OCI-LY1 (cell line): ENCODE data around the gene CROCC.

Experiments used
- H2AFZ ChIP-seq: fragments of 200-600 bp; sonication (generic), shearing (Covaris generic); 2 replicates; pipeline ENCODE4 v1.6.0; 2014; ENCODE audit warnings: antibody characterized with exemption, mild to moderate bottlenecking, low read length
- H3F3A ChIP-seq: fragments of 200-600 bp; sonication (generic), shearing (Covaris generic); 2 replicates; pipeline ENCODE4 v1.6.0; 2014; ENCODE audit warnings: mild to moderate bottlenecking, antibody characterized with exemption, low read length, moderate library complexity; ENCODE audit not compliant: insufficient read depth
- H3K27ac ChIP-seq: fragments of 200-600 bp; sonication (generic); 2 replicates; pipeline ENCODE4 v1.5.1; 2014; ENCODE audit warnings: low read length, mixed run types, mild to moderate bottlenecking, low read depth; ENCODE audit not compliant: poor library complexity, severe bottlenecking
- H3K27me3 ChIP-seq: fragments of 200-600 bp; sonication (generic); 2 replicates; pipeline ENCODE4 v1.6.0; 2014; ENCODE audit warnings: antibody characterized with exemption, mild to moderate bottlenecking, low read length, moderate library complexity; ENCODE audit not compliant: insufficient read depth
- H3K36me3 ChIP-seq: fragments of 200-600 bp; sonication (generic); 2 replicates; pipeline ENCODE4 v1.6.1; 2014; ENCODE audit warnings: mild to moderate bottlenecking, antibody characterized with exemption, low read length, moderate library complexity, mixed read lengths; ENCODE audit not compliant: insufficient read depth
- H3K4me1 ChIP-seq: fragments of 200-600 bp; sonication (generic); 2 replicates; pipeline ENCODE4 v1.5.1; 2014; ENCODE audit warnings: mild to moderate bottlenecking, low read length, moderate library complexity; ENCODE audit not compliant: insufficient read depth, severe bottlenecking
- H3K4me2 ChIP-seq: fragments of 200-600 bp; sonication (generic), shearing (Covaris generic); 2 replicates; pipeline ENCODE4 v1.6.1; 2014; ENCODE audit warnings: low read length
- H3K4me3 ChIP-seq: fragments of 200-600 bp; sonication (generic); 2 replicates; pipeline ENCODE4 v1.5.1; 2014; ENCODE audit warnings: low read length, low read depth, mild to moderate bottlenecking, mixed read lengths; ENCODE audit not compliant: poor library complexity, severe bottlenecking
- H3K79me2 ChIP-seq: fragments of 200-600 bp; shearing (Covaris generic); 2 replicates; pipeline ENCODE4 v1.6.1; 2016; ENCODE audit warnings: mixed run types, low read length, mixed read lengths; ENCODE audit not compliant: insufficient read depth
- H3K9ac ChIP-seq: fragments of 200-600 bp; sonication (generic), shearing (Covaris generic); 2 replicates; pipeline ENCODE4 v1.6.1; 2014; ENCODE audit warnings: mild to moderate bottlenecking, low read length, mixed read lengths
- H3K9me2 ChIP-seq: fragments of 200-600 bp; sonication (generic), shearing (Covaris generic); 2 replicates; pipeline ENCODE4 v1.6.1; 2014; ENCODE audit warnings: low read depth, mild to moderate bottlenecking, low read length, mixed read lengths
- H3K9me3 ChIP-seq: fragments of 200-600 bp; shearing (Covaris generic); 2 replicates; pipeline ENCODE4 v1.6.1; 2014; ENCODE audit warnings: low read length, mixed read lengths
- H4K20me1 ChIP-seq: fragments of 200-600 bp; sonication (generic), shearing (Covaris generic); 2 replicates; pipeline ENCODE4 v1.6.0; 2016; ENCODE audit warnings: mild to moderate bottlenecking, low read length; ENCODE audit not compliant: insufficient read depth
- CTCF ChIP-seq: fragments of 200-600 bp; sonication (generic), shearing (Covaris generic); IDR thresholded peaks from 2 replicates; pipeline ENCODE4 v1.5.1; 2017; ENCODE audit warnings: mild to moderate bottlenecking, antibody characterized with exemption, low read length, moderate library complexity, mixed read lengths
- EZH2 ChIP-seq: fragments of 200-600 bp; sonication (generic), shearing (Covaris generic); IDR thresholded peaks from 2 replicates; pipeline ENCODE4 v1.8.0; 2017; ENCODE audit warnings: borderline replicate concordance, mixed run types, mild to moderate bottlenecking, antibody characterized with exemption, low read length, moderate library complexity, mixed read lengths

Gene CROCC

GRCh38 chr1:16970132-16970910 is 48.6 kb downstream of the CROCC start:
- no peaks in the 10 kb centered on the region for H3K36me3 ChIP-seq
- H3K9me3 ChIP-seq, result no peaks in the 10 kb centered on the region
- no peaks in the 10 kb centered on the region for H3K27me3 ChIP-seq
- H3F3A ChIP-seq, result no peaks in the 10 kb centered on the region
- no peak overlapping the region for H3K4me2 ChIP-seq
- TF ChIP-seq EZH2 (no peak), CTCF (no peak)
- H3K27ac ChIP-seq, result no peak overlapping the region
- no peaks in the 10 kb centered on the region for H4K20me1 ChIP-seq
- H2AFZ ChIP-seq, result no peak overlapping the region
- H3K4me1 ChIP-seq, result no peaks in the 10 kb centered on the region
- H3K9me2 ChIP-seq, result no peaks in the 10 kb centered on the region
- H3K79me2 ChIP-seq, result no peaks in the 10 kb centered on the region
- no peak overlapping the region for H3K9ac ChIP-seq
- H3K4me3 ChIP-seq, result no peak overlapping the region

GRCh38 chr1:16971341-16972188 is 49.8 kb downstream of the CROCC start:
- no peaks in the 10 kb centered on the region for H3K9me3 ChIP-seq
- H3K27ac ChIP-seq, result no peak overlapping the region
- no peaks in the 10 kb centered on the region for H3K36me3 ChIP-seq
- H2AFZ ChIP-seq, result no peak overlapping the region
- no peaks in the 10 kb centered on the region for H3K79me2 ChIP-seq
- H3K9ac ChIP-seq, result no peak overlapping the region
- H3K9me2 ChIP-seq, result no peaks in the 10 kb centered on the region
- no peak overlapping the region for H3K4me2 ChIP-seq
- no peaks in the 10 kb centered on the region for H3K4me1 ChIP-seq
- H3K4me3 ChIP-seq, result no peak overlapping the region
- no peaks in the 10 kb centered on the region for H3F3A ChIP-seq
- TF ChIP-seq EZH2 (no peak), CTCF (no peak)
- H4K20me1 ChIP-seq, result no peaks in the 10 kb centered on the region
- no peaks in the 10 kb centered on the region for H3K27me3 ChIP-seq

- Histone ChIP-seq H3K4me2 (no peak overlapping the region), H3K9ac (no peak overlapping the region), H3K4me3 (no peak overlapping the region), H3K27me3 (no peaks in the 10 kb centered on the region; the same call in 1 of the 2 replicates), H2AFZ (no peak overlapping the region), H3K36me3 (no peaks in the 10 kb centered on the region), H3F3A (no peaks in the 10 kb centered on the region), H3K79me2 (no peaks in the 10 kb centered on the region), H3K9me3 (no peaks in the 10 kb centered on the region), H3K9me2 (no peaks in the 10 kb centered on the region), H4K20me1 (no peaks in the 10 kb centered on the region), H3K4me1 (no peaks in the 10 kb centered on the region), H3K27ac (no peak overlapping the region)
- no peak for TF ChIP-seq CTCF
- no peak for TF ChIP-seq EZH2
These were observed 50.6 kb downstream of the CROCC start for GRCh38 chr1:16972189-16972895.
